HG03565 (cell line): ENCODE results near the gene TUG1.

ENCODE experiments used
- ATAC-seq: cut with Tn5 transposase; IDR thresholded peaks from one replicate; pipeline ENCODE4 v1.9.1; 2021; ENCODE audit warnings: mild to moderate bottlenecking, moderate library complexity; ENCODE audit not compliant: unreplicated experiment

The TUG1 gene

DNA sequence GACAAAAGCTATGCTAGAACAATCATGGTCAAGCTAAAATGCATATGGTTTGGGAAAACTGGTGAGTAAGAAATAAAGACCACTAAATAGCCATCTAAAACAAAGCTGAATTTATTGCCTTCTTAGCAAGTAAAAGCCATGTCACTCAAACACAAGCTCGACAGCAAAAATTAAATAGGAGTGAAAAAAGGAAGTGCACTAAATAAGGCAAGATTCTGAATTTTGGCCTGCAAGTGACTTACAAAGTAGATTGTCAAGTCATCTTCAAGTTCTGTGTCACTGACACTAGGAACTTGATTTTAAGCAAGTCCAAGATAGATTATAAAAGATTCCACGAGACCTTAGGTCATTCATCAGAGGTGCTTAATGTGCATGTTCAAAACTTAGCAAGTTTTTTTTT is 27.4 kb downstream of the TUG1 start:
- no peak for ATAC-seq

DNA sequence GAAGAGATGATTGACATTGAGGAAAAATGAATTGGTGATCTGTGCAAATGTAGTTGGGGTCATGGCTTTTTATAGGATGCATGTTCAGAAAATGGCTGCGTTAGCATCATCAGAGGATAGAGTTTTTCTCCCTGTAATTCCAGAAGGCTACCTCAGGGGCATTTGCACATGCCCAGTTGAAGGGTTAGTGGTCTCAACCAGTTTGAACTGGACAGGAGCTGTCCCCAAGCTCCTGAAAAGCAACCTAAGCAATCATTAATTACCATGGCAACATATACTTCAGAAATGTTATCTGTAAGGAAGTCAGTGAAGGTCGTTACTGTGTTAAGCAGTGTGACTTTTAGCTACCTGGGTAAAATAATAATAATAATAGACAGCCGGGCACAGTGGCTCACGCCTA is 29.3 kb downstream of the TUG1 start:
- ATAC-seq: no peak

DNA sequence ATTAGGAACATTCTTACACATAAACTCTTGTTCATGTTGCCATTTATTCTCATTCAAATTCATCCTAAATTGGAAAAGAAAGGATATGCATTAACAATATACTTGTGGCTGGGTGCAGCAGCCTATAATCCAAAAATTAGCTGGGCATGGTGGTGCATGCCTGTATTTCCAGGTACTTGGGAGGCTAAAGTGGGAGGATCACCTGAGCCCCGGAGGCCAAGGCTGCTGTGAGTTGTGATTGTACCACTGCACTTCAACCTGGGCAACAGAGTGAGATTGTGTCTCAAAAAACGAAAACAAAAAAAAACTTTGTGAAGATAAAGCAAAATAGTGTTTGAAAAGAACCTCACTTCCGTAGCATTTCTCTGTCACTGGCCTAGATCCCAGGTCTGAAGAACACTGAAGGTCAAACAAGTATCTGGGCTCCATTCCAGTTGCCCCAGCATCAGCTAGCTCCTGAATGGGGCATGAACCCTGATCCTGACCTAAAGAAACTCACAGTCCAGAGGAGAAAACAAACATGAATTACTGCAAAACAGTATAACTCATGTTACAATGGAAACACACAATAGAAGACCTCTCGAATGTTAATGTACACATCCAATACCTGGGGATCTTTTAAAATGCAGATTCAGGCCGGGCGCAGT is 32.2 kb downstream of the TUG1 start:
- no peak for ATAC-seq

DNA sequence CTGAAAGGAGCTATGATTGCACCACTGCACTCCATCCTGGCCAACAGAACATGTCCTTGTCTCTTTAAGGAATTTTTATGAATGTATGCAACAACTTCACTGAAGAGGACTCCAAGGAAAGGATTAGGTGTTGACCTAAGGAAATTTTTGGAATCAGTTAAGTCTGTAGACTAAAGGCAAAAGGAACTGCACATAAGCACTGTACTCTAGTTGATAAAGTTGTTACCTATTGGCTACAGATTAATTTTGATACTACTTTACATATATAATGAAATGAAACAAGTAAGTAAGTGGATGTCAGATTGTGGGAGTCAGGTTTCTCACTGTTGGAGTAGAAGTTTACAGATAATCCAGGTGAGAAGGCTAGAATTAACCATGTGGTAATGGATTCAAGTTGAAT is 36.5 kb downstream of the TUG1 start:
- no peak for ATAC-seq

DNA sequence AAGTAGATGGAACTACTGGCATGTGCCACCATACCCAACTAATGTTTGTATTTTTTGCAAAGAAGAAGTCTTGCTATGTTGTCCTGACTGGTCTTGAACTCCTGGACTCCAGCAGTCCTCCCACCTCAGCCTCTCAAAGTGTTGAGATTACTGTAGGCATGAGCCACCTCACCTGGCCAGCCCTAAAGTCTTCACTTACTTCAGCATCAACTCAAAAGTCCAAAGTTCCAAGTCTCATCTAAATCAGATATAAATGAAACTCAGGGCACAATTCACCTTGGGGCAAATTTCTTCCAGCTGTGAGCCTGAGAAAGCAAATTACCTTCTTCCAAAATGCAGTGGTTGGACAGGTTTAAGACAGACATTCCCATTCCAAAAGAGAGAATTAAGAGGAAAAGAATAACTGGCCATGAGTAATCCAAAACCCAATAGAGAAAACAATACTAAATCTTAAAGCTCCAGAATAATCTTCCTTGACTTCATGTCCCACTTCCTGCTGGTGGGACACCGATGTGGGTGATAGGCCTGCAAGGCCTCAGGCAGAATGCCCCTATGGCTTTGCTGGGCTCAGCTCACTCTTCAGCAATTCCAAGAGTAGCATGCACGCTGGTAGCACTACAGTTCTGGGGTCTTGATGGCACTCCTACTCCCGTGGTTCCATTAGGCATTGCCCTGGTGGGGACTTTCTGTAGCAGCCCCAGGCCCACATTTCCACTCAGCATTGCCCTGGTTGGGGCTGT is 50.3 kb downstream of the TUG1 start:
- ATAC-seq: no peak

DNA sequence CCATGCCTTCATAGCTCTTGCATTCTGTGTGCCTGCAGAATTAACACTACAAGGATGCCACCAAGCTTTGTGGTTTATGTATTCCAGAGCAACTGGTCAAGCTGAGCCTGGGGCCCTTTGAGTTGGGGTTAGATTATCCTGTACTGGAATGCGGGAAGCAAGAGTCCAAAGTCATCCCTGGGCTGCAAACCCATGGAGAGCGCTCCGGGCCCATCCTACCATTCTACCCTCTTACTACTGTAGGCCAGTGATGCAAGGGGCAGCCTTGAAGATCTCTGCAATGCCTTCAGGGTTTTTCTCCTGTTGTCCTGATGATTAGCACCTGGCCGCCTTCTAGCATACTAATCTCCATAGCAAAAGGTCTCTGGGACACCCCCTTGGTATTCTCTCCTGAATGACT is 51.3 kb downstream of the TUG1 start:
- ATAC-seq: no peak

DNA sequence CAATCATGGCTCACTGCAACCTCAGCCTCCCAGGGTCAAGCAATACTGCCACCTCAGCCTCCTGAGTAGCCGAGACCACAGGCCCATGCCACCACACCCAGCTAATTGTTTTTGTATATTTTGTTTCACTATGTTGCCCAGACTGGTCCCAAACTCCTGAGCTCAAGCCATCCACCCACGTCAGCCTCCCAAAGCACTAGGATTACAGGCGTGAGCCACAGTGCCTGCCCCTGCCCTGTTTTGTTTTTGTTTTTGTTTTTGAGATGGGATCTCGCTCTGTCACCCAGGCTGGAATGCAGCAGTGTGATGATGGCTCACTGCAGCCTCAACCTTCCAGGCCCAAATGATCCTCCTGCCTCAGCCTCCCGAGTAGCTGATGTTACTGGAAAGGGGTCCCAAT is 53.5 kb downstream of the TUG1 start:
- ATAC-seq: no peak
